IMR-90 (cell line): ENCODE results near the gene MRTFA. TPM values are rescaled to one million over a fixed set of nuclear protein-coding genes. Genes with fewer than 3 reads are reported as not detected.

Experiments
- ATAC-seq: fragments of 200-7000 bp; cut with Tn5 transposase; 2 replicates; pipeline ENCODE4 v1.9.1; 2020; ENCODE audit warnings: low read depth, mild to moderate bottlenecking, moderate library complexity
- BruUV-seq: library from RNA; stranded (reverse); fragments of 400-500 nt; replicated peaks from 2 replicates; lab custom pipeline; 2021; lab: Mats Ljungman, UMichigan
- CTCF ChIA-PET: fragments of 300-600 bp; formaldehyde crosslinking; extraction: SDS; loops from one replicate; lab custom pipeline; 2021; ENCODE audit warnings: antibody characterized with exemption; lab: Yijun Ruan, JAX
- POLR2A ChIA-PET: fragments of 300-600 bp; sonication (Branson Sonifier 250); formaldehyde crosslinking; loops from one replicate; lab custom pipeline; 2022; ENCODE audit warnings: antibody characterized with exemption; ENCODE audit not compliant: unreplicated experiment; lab: Charles Lee
- DNase-seq: peaks from one replicate; pipeline ENCODE4 v3.0.0; 2013
- H2AFZ ChIP-seq: replicated peaks from 2 replicates; pipeline ENCODE3; 2013; ENCODE audit warnings: low read length, mild to moderate bottlenecking; ENCODE audit not compliant: poor library complexity
- H2AK5ac ChIP-seq: 2 replicates; pipeline ENCODE4 v1.6.1; 2013; ENCODE audit warnings: low read depth, low read length, inconsistent platforms
- H2AK9ac ChIP-seq: replicated peaks from 2 replicates; pipeline ENCODE3; 2013; ENCODE audit warnings: mild to moderate bottlenecking, low read depth, low read length, moderate library complexity; ENCODE audit not compliant: poor library complexity
- H2BK120ac ChIP-seq: 2 replicates; pipeline ENCODE4 v1.6.1; 2013; ENCODE audit warnings: low read depth, low read length, inconsistent platforms
- H2BK15ac ChIP-seq: 3 replicates; pipeline ENCODE4 v1.6.1; 2013; ENCODE audit warnings: low read depth, low read length, inconsistent platforms
- H2BK20ac ChIP-seq: 2 replicates; pipeline ENCODE4 v1.6.1; 2013; ENCODE audit warnings: low read depth, mild to moderate bottlenecking, inconsistent platforms, low read length, moderate library complexity
- H2BK5ac ChIP-seq: 2 replicates; pipeline ENCODE4 v1.6.1; 2013; ENCODE audit warnings: mild to moderate bottlenecking, low read depth, low read length, inconsistent platforms; ENCODE audit not compliant: poor library complexity, severe bottlenecking
- H3K14ac ChIP-seq: replicated peaks from 2 replicates; pipeline ENCODE4 v1.6.1; 2013; ENCODE audit warnings: low read depth, low read length, inconsistent platforms
- H3K18ac ChIP-seq: 2 replicates; pipeline ENCODE4 v1.6.1; 2013; ENCODE audit warnings: low read depth, low read length, control low read depth
- H3K23ac ChIP-seq: 2 replicates; pipeline ENCODE4 v1.6.1; 2013; ENCODE audit warnings: low read depth, low read length, inconsistent platforms
- H3K27ac ChIP-seq: 2 replicates; pipeline ENCODE4 v1.5.1; 2013; ENCODE audit warnings: mild to moderate bottlenecking, control low read depth, low read length; ENCODE audit not compliant: insufficient read depth
- H3K27me3 ChIP-seq: 2 replicates; pipeline ENCODE4 v1.6.1; 2013; ENCODE audit warnings: low read length; ENCODE audit not compliant: control insufficient read depth, insufficient read depth
- H3K36me3 ChIP-seq: 2 replicates; pipeline ENCODE4 v1.6.1; 2013; ENCODE audit warnings: low read length, mixed read lengths; ENCODE audit not compliant: control insufficient read depth, insufficient read depth
- H3K4ac ChIP-seq: 2 replicates; pipeline ENCODE4 v1.6.1; 2013; ENCODE audit warnings: low read depth, low read length, inconsistent platforms
- H3K4me1 ChIP-seq: 2 replicates; pipeline ENCODE4 v1.6.1; 2013; ENCODE audit warnings: low read length, mixed read lengths; ENCODE audit not compliant: control insufficient read depth, insufficient read depth
- H3K4me2 ChIP-seq: 2 replicates; pipeline ENCODE4 v1.6.1; 2013; ENCODE audit warnings: low read depth, mild to moderate bottlenecking, control low read depth, low read length, moderate library complexity
- H3K4me3 ChIP-seq: 2 replicates; pipeline ENCODE4 v1.5.1; 2013; ENCODE audit warnings: low read depth, mild to moderate bottlenecking, control low read depth, low read length, moderate library complexity; ENCODE audit not compliant: insufficient read depth
- H3K56ac ChIP-seq: 2 replicates; pipeline ENCODE4 v1.6.1; 2013; ENCODE audit warnings: low read length, inconsistent platforms; ENCODE audit not compliant: insufficient read depth; ENCODE audit errors: extremely low read depth
- H3K79me1 ChIP-seq, 2 experiments: 2 replicates each; pipeline ENCODE4 v1.6.1; 2013; ENCODE audit warnings: low read length in 2 of 2, inconsistent platforms in 1 of 2, low read depth in 1 of 2
- H3K9ac ChIP-seq: 2 replicates; pipeline ENCODE4 v1.6.1; 2013; ENCODE audit warnings: low read depth, low read length, control low read depth
- H3K9me1 ChIP-seq: 2 replicates; pipeline ENCODE4 v1.6.1; 2013; ENCODE audit warnings: low read length, inconsistent platforms; ENCODE audit not compliant: insufficient read depth
- H3K9me3 ChIP-seq: 2 replicates; pipeline ENCODE4 v1.6.1; 2013; ENCODE audit warnings: low read length; ENCODE audit not compliant: control insufficient read depth, insufficient read depth
- H4K20me1 ChIP-seq: 2 replicates; pipeline ENCODE4 v1.6.1; 2013; ENCODE audit warnings: low read length, inconsistent platforms; ENCODE audit not compliant: insufficient read depth
- H4K5ac ChIP-seq: 2 replicates; pipeline ENCODE4 v1.6.1; 2013; ENCODE audit warnings: mild to moderate bottlenecking, low read depth, low read length, control low read depth
- H4K8ac ChIP-seq, 2 experiments: 2 replicates each; pipeline ENCODE4 v1.6.1; 2013; ENCODE audit warnings: low read depth in 2 of 2, low read length in 2 of 2, control low read depth in 1 of 2, inconsistent platforms in 1 of 2
- H4K91ac ChIP-seq: 2 replicates; pipeline ENCODE4 v1.6.1; 2013; ENCODE audit warnings: low read depth, low read length, inconsistent platforms; ENCODE audit not compliant: insufficient read depth
- BHLHE40 ChIP-seq: fragments of 150-350 bp; IDR thresholded peaks from 2 replicates; pipeline ENCODE4 v1.6.1; 2016; ENCODE audit warnings: mild to moderate bottlenecking, low read depth, low read length
- RFX5 ChIP-seq: IDR thresholded peaks from 2 replicates; pipeline ENCODE4 v1.8.0; 2012; ENCODE audit warnings: low read depth, mild to moderate bottlenecking, low read length, moderate library complexity
- WGBS, 2 experiments: methylation state at CpG; one replicate each; pipeline versions ENCODE4 v1.1.5 to v1.1.7; 2013; ENCODE audit warnings: missing lambda C conversion rate in 2 of 2; ENCODE audit not compliant: insufficient read length in 1 of 2; ENCODE audit errors: extremely low coverage in 2 of 2; 5-methylcytosine and 5-hydroxymethylcytosine counted together
- dilution Hi-C: fragments of 300-500 bp; cut with HindIII; formaldehyde crosslinking; loops from one replicate; pipeline ENCODE4 v1.14.3; 2018; ENCODE audit warnings: low sequenced_read_pairs; ENCODE audit not compliant: unreplicated experiment
- in situ Hi-C: fragments of 300-500 bp; cut with MboI; formaldehyde crosslinking; loops from 3 replicates; pipeline ENCODE4 v1.14.3; 2019; ENCODE audit warnings: low sequenced_read_pairs, inconsistent platforms, mixed read lengths
- intact Hi-C: fragments of 100-400 bp; cut with micrococcal nuclease; formaldehyde crosslinking; loops from 2 replicates; pipeline ENCODE4 v1.10.0; 2022
- polyA plus RNA-seq, 3 experiments: library from polyadenylated mRNA; depleted of rRNA; stranded (reverse); fragments of >200 nt; gene quantifications; 2 replicates each; pipeline ENCODE4 v1.2.3, GENCODE V29; 2012; ENCODE audit warnings: low replicate concordance in 1 of 3
- total RNA-seq: library from RNA; depleted of rRNA; stranded (reverse); fragments of >200 nt; gene quantifications from 2 replicates; pipeline ENCODE4 v1.2.3, GENCODE V29; 2012

MRTFA gene
- total and polyA plus RNA-seq, 2 of the 4 experiments (the other 2 are of a cell fraction): 12.5 to 17.2 TPM

GRCh38 chr22:40366068-40366467 is 270.5 kb downstream of the MRTFA start:
- peaks cover 46% of the 10 kb centered on the region for H3K36me3 ChIP-seq
- ChIA-PET POLR2A (no interaction called here), CTCF (no interaction called here)
- no peak overlapping the region for H3K56ac ChIP-seq
- intact Hi-C loops: no loop called here
- H2BK20ac ChIP-seq: no peak overlapping the region
- no peak overlapping the region for H3K4ac ChIP-seq
- no peaks in the 10 kb centered on the region; the same call in 1 of the 2 replicates for H4K20me1 ChIP-seq
- H3K9ac ChIP-seq: no peak overlapping the region
- H3K27me3 ChIP-seq: no peaks in the 10 kb centered on the region
- H3K9me3 ChIP-seq: no peaks in the 10 kb centered on the region
- BruUV-seq: no TSS peak
- H2BK5ac ChIP-seq: no peak overlapping the region
- H4K91ac ChIP-seq: no peak overlapping the region
- no peak overlapping the region for H2BK120ac ChIP-seq
- no peak for DNase-seq
- no peak overlapping the region for H2AK5ac ChIP-seq
- no peak overlapping the region for H3K4me3 ChIP-seq
- peaks cover 4% of the 10 kb centered on the region for H3K4me1 ChIP-seq
- peaks cover 14 to 18% of the 10 kb centered on the region in 2 experiments for H3K79me1 ChIP-seq
- H3K23ac ChIP-seq: no peak overlapping the region
- no peak overlapping the region for H4K5ac ChIP-seq
- H3K9me1 ChIP-seq: peaks cover 14% of the 10 kb centered on the region
- no peak overlapping the region for H3K4me2 ChIP-seq
- in situ Hi-C loops: no loop called here
- no peak for ATAC-seq
- no peak overlapping the region for H4K8ac ChIP-seq
- no peak overlapping the region for H2AFZ ChIP-seq
- H2BK15ac ChIP-seq: no peak overlapping the region
- WGBS, 2 experiments: 80% methylated on average over 1 of the region's 2 CpGs; no CpG with 5 or more reads in 1 of the 2 experiments
- H2AK9ac ChIP-seq: no peak overlapping the region
- H3K27ac ChIP-seq: no peak overlapping the region
- dilution Hi-C loops: no loop called here
- TF ChIP-seq RFX5: peak; percentile 43; the same call in 1 of the 2 replicates
- TF ChIP-seq BHLHE40: no peak
- no peak overlapping the region for H3K18ac ChIP-seq
- no peak overlapping the region for H3K14ac ChIP-seq
